Stomach (tissue), 9 donors: Measurements from ENCODE around the gene DNAI1. TPM values are rescaled to one million over a fixed set of nuclear protein-coding genes. Genes with fewer than 3 reads are reported as not detected.

ENCODE experiments used
- DNase-seq, 2 donors: peaks; one replicate each; pipeline versions ENCODE4 v3.0.0 to v3.0.0-alpha.2; 2013 to 2019
- H3K27ac ChIP-seq, 5 donors: fragments of 200-600 bp in 4 of 5; sonication (generic) in 4 of 5; one replicate each; pipeline ENCODE4 v1.5.1; 2013 to 2019; ENCODE audit warnings: mild to moderate bottlenecking in 1 of 5, moderate library complexity in 1 of 5
- H3K27me3 ChIP-seq, 3 donors: fragments of 200-600 bp; sonication (generic); one replicate each; pipeline ENCODE4 v1.5.1; 2017 to 2019; ENCODE audit warnings: mixed run types in 1 of 3
- H3K36me3 ChIP-seq, 4 donors: fragments of 200-600 bp; sonication (generic); 1 replicate in 3 of 4; 2 replicates in 1 of 4; pipeline ENCODE4 v1.5.1; 2016 to 2019
- H3K4me1 ChIP-seq, 4 donors: fragments of 200-600 bp; sonication (generic); one replicate each; pipeline ENCODE4 v1.5.1; 2016 to 2019
- H3K4me3 ChIP-seq, 4 donors: fragments of 200-600 bp; sonication (generic) in 3 of 4; one replicate each; pipeline ENCODE4 v1.5.1; 2016 to 2019; ENCODE audit warnings: mild to moderate bottlenecking in 1 of 4
- H3K9me3 ChIP-seq, 4 donors: fragments of 200-600 bp; sonication (generic); one replicate each; pipeline ENCODE4 v1.5.1; 2016 to 2019
- CTCF ChIP-seq, 7 experiments: fragments of 450-650 bp in 4 of 7; fragments of 200-600 bp in 3 of 7; sonication (generic) in 3 of 7; IDR thresholded peaks; one replicate each; pipeline ENCODE4 v1.5.1; 2016 to 2019; ENCODE audit warnings: antibody characterized with exemption in 7 of 7, control low read depth in 2 of 7, mild to moderate bottlenecking in 1 of 7
- EP300 ChIP-seq: sonication (generic); formaldehyde crosslinking; IDR thresholded peaks from one replicate; pipeline ENCODE4 v1.6.1; 2017; ENCODE audit warnings: antibody characterized with exemption
- POLR2A ChIP-seq, 4 donors: fragments of 450-650 bp; IDR thresholded peaks; one replicate each; pipeline ENCODE4 v1.6.1; 2016; ENCODE audit warnings: antibody characterized with exemption in 4 of 4, control low read depth in 2 of 4, mild to moderate bottlenecking in 1 of 4, moderate library complexity in 1 of 4
- POLR2AphosphoS5 ChIP-seq, 3 donors: sonication (generic); formaldehyde crosslinking; IDR thresholded peaks; one replicate each; pipeline ENCODE4 v1.6.1; 2016; ENCODE audit warnings: antibody characterized with exemption in 3 of 3
- WGBS, 5 donors: extraction: QIAGEN DNeasy Blood & Tissue Kit in 3 of 5; methylation state at CpG; one replicate each; pipeline versions ENCODE4 v1.1.5 to v1.1.7; 2013 to 2018; 5-methylcytosine and 5-hydroxymethylcytosine counted together
- intact Hi-C: fragments of 100-400 bp; cut with DNase I; formaldehyde crosslinking; loops from one replicate; pipeline ENCODE4 v1.15.1; 2023; ENCODE audit warnings: low total_unique reads
- polyA plus RNA-seq, 3 donors: library from polyadenylated mRNA; stranded (reverse); fragments of 200-250 nt; gene quantifications; one replicate each; pipeline ENCODE4 v1.2.3, GENCODE V29; 2013
- total RNA-seq, 5 donors: library from RNA; depleted of rRNA; stranded (reverse); fragments of >200 nt; gene quantifications; one replicate each; pipeline versions ENCODE4 v1.1.0 to v1.2.3, GENCODE V29; 2014 to 2016
- donor health status: healthy with polysubstance abuse.
- donor health status: Bipolar disorder and iron deficiency.
- donor health status: healthy.

DNAI1 gene
- total and polyA plus RNA-seq, 8 donors = 0.31 to 1.0 TPM; not detected in 6

GRCh38 chr9:34486572-34486971, 28.0 kb downstream of the DNAI1 start:
- Histone ChIP-seq H3K27me3 (peaks cover 0 to 24% (median 5%) of the 10 kb centered on the region in 3 donors), H3K36me3 (no peaks in the 10 kb centered on the region), H3K27ac (no peak overlapping the region), H3K9me3 (no peaks in the 10 kb centered on the region), H3K4me1 (no peaks in the 10 kb centered on the region), H3K4me3 (no peak overlapping the region)
- WGBS, 5 donors = 56 to 65% (median 60%) methylated on average over 3 of the region's 3 CpGs
- DNase-seq = no peak
- TF ChIP-seq EP300 (no peak), POLR2A (IDR thresholded peaks at IDR 0.05) (no peak), CTCF (IDR thresholded peaks at IDR 0.05) (no peak), POLR2AphosphoS5 (IDR thresholded peaks at IDR 0.05) (no peak)
- intact Hi-C loops = no loop called here

GRCh38 chr9:34490360-34490759, 31.8 kb downstream of the DNAI1 start:
- Histone ChIP-seq H3K9me3 (no peaks in the 10 kb centered on the region), H3K4me3 (no peak overlapping the region), H3K27ac (no peak overlapping the region), H3K27me3 (peaks cover 0 to 34% (median 5%) of the 10 kb centered on the region in 3 donors), H3K36me3 (no peaks in the 10 kb centered on the region), H3K4me1 (no peaks in the 10 kb centered on the region)
- TF ChIP-seq CTCF (IDR thresholded peaks at IDR 0.05) (no peak), POLR2AphosphoS5 (IDR thresholded peaks at IDR 0.05) (no peak), EP300 (no peak), POLR2A (IDR thresholded peaks at IDR 0.05) (no peak)
- 46 to 85% (median 65%) methylated on average over 1 of the region's 1 CpG; no CpG with 5 or more reads in 1 of the 5 donors for WGBS, 5 donors
- intact Hi-C loops = no loop called here
- no peak for DNase-seq

- no peaks in the 10 kb centered on the region for H3K4me1 ChIP-seq
- H3K27ac ChIP-seq = no peak overlapping the region
- intact Hi-C loops = no loop called here
- no peak for DNase-seq
- no peak overlapping the region for H3K4me3 ChIP-seq
- no peak for TF ChIP-seq POLR2A (IDR thresholded peaks at IDR 0.05)
- no peak for TF ChIP-seq CTCF (IDR thresholded peaks at IDR 0.05)
- TF ChIP-seq POLR2AphosphoS5 (IDR thresholded peaks at IDR 0.05) = no peak
- no peak for TF ChIP-seq EP300
- H3K36me3 ChIP-seq = no peaks in the 10 kb centered on the region
- no peaks in the 10 kb centered on the region for H3K9me3 ChIP-seq
- WGBS, 5 donors = 58 to 76% (median 62%) methylated on average over 3 of the region's 3 CpGs
- peaks cover 0 to 34% (median 5%) of the 10 kb centered on the region in 3 donors for H3K27me3 ChIP-seq
Observed at GRCh38 chr9:34490760-34491159, 32.2 kb downstream of the DNAI1 start.

- H3K4me1 ChIP-seq = no peaks in the 10 kb centered on the region
- peaks cover 0 to 34% (median 5%) of the 10 kb centered on the region in 3 donors for H3K27me3 ChIP-seq
- DNase-seq = no peak
- intact Hi-C loops = no loop called here
- 43 to 64% (median 48%) methylated on average over 2 of the region's 2 CpGs for WGBS, 5 donors
- no peaks in the 10 kb centered on the region for H3K9me3 ChIP-seq
- H3K4me3 ChIP-seq = no peak overlapping the region
- H3K27ac ChIP-seq = no peak overlapping the region
- no peak for TF ChIP-seq CTCF (IDR thresholded peaks at IDR 0.05)
- TF ChIP-seq POLR2AphosphoS5 (IDR thresholded peaks at IDR 0.05) = no peak
- TF ChIP-seq EP300 = no peak
- no peak for TF ChIP-seq POLR2A (IDR thresholded peaks at IDR 0.05)
- H3K36me3 ChIP-seq = no peaks in the 10 kb centered on the region
Observed at GRCh38 chr9:34491596-34491995, 33.0 kb downstream of the DNAI1 start.
